ENCODE data around the gene CD274. TPM values are rescaled to one million over a fixed set of nuclear protein-coding genes. Genes with fewer than 3 reads are reported as not detected.
"Not testable (repeated sequence)": the region's sequence is repeated elsewhere in the genome, so short reads cannot be mapped to it uniquely, and the experiment has no call there.

Gene CD274
- total RNA-seq, 3 donors from 2014 or later: 1.6 to 3.1 (median 2.9) TPM

- Histone ChIP-seq H3K4me1 (no peaks in the 10 kb centered on the region), H3K27me3 (no peaks in the 10 kb centered on the region), H3K27ac (no peak overlapping the region), H3K9me3 (no peaks in the 10 kb centered on the region), H3K36me3 (no peaks in the 10 kb centered on the region), H3K4me3 (no peak overlapping the region)
- no peak for DNase-seq (ENCODE audit: low spot score in 2 of 2)
- no peak for TF ChIP-seq POLR2AphosphoS5 (IDR thresholded peaks at IDR 0.05)
- no peak for TF ChIP-seq CTCF (IDR thresholded peaks at IDR 0.05)
- TF ChIP-seq POLR2A (IDR thresholded peaks at IDR 0.05): no peak
- intact Hi-C loops (cut with DNase I; ENCODE audit: low total_unique reads): no loop called here
Observed at GRCh38 chr9:5428172-5428571, 22.2 kb upstream of the CD274 start.

GRCh38 chr9:5428794-5429528 lies 21.4 kb upstream of the CD274 start:
- no peaks in the 10 kb centered on the region for H3K9me3 ChIP-seq
- no peaks in the 10 kb centered on the region for H3K4me1 ChIP-seq
- no peaks in the 10 kb centered on the region for H3K36me3 ChIP-seq
- H3K27me3 ChIP-seq: no peaks in the 10 kb centered on the region
- DNase-seq (ENCODE audit: low spot score in 2 of 2): no peak
- intact Hi-C loops (cut with DNase I; ENCODE audit: low total_unique reads): no loop called here
- H3K4me3 ChIP-seq: no peak overlapping the region
- TF ChIP-seq POLR2A (IDR thresholded peaks at IDR 0.05) (no peak), CTCF (IDR thresholded peaks at IDR 0.05) (no peak), POLR2AphosphoS5 (IDR thresholded peaks at IDR 0.05) (no peak)
- H3K27ac ChIP-seq: no peak overlapping the region

GRCh38 chr9:5429873-5430564 lies 20.3 kb upstream of the CD274 start:
- H3K36me3 ChIP-seq: no peaks in the 10 kb centered on the region
- no peaks in the 10 kb centered on the region for H3K9me3 ChIP-seq
- TF ChIP-seq POLR2A (IDR thresholded peaks at IDR 0.05) (no peak), CTCF (IDR thresholded peaks at IDR 0.05) (no peak), POLR2AphosphoS5 (IDR thresholded peaks at IDR 0.05) (no peak)
- H3K27me3 ChIP-seq: no peaks in the 10 kb centered on the region
- H3K27ac ChIP-seq: no peak overlapping the region
- H3K4me1 ChIP-seq: no peaks in the 10 kb centered on the region
- DNase-seq (ENCODE audit: low spot score in 2 of 2): no peak
- H3K4me3 ChIP-seq: no peak overlapping the region
- intact Hi-C loops (cut with DNase I; ENCODE audit: low total_unique reads): no loop called here

GRCh38 chr9:5430912-5431311 lies 19.4 kb upstream of the CD274 start:
- intact Hi-C loops (cut with DNase I; ENCODE audit: low total_unique reads): no loop called here
- Histone ChIP-seq H3K4me1 (no peaks in the 10 kb centered on the region), H3K27ac (no peak overlapping the region), H3K27me3 (no peaks in the 10 kb centered on the region), H3K36me3 (no peaks in the 10 kb centered on the region), H3K4me3 (no peak overlapping the region), H3K9me3 (no peaks in the 10 kb centered on the region)
- TF ChIP-seq CTCF (IDR thresholded peaks at IDR 0.05) (no peak), POLR2AphosphoS5 (IDR thresholded peaks at IDR 0.05) (no peak), POLR2A (IDR thresholded peaks at IDR 0.05) (no peak)
- DNase-seq (ENCODE audit: low spot score in 2 of 2): no peak

- H3K27me3 ChIP-seq; H3K4me1 ChIP-seq; H3K9me3 ChIP-seq; H3K4me3 ChIP-seq; intact Hi-C loops (cut with DNase I; ENCODE audit: low total_unique reads); H3K27ac ChIP-seq; DNase-seq (ENCODE audit: low spot score in 2 of 2); H3K36me3 ChIP-seq: not testable (repeated sequence)
Observed at GRCh38 chr9:5432890-5433289, 17.5 kb upstream of the CD274 start.

GRCh38 chr9:5433328-5433727 lies 17.0 kb upstream of the CD274 start:
- H3K4me1 ChIP-seq; H3K4me3 ChIP-seq; H3K27ac ChIP-seq; DNase-seq (ENCODE audit: low spot score in 2 of 2); H3K27me3 ChIP-seq; intact Hi-C loops (cut with DNase I; ENCODE audit: low total_unique reads); H3K9me3 ChIP-seq; H3K36me3 ChIP-seq: not testable (repeated sequence)

GRCh38 chr9:5433841-5434810 lies 16.2 kb upstream of the CD274 start:
- H3K4me3 ChIP-seq; H3K4me1 ChIP-seq; intact Hi-C loops (cut with DNase I; ENCODE audit: low total_unique reads); H3K36me3 ChIP-seq; H3K27me3 ChIP-seq; H3K27ac ChIP-seq; H3K9me3 ChIP-seq; DNase-seq (ENCODE audit: low spot score in 2 of 2): not testable (repeated sequence)
